GM12864 (cell line): ENCODE measurements around the gene ELK4.

Source experiments
- DNase-seq: peaks from one replicate; pipeline ENCODE4 v3.0.0-alpha.2; 2011; ENCODE audit warnings: low read depth
- H3K4me3 ChIP-seq: 2 replicates; pipeline ENCODE4 v1.5.1; 2011; ENCODE audit warnings: mild to moderate bottlenecking, low read depth, low read length, control low read depth
- CTCF ChIP-seq: IDR thresholded peaks from 2 replicates; pipeline ENCODE4 v1.5.1; 2011; ENCODE audit warnings: low read depth, mild to moderate bottlenecking, moderate library complexity, low read length, control low read depth, inconsistent platforms; ENCODE audit errors: missing control alignments

The ELK4 gene

GRCh38 chr1:205615789-205616188 is 16.0 kb downstream of the ELK4 start:
- no peak for TF ChIP-seq CTCF
- DNase-seq = no peak
- H3K4me3 ChIP-seq = no peak overlapping the region

GRCh38 chr1:205613854-205614412 is 17.9 kb downstream of the ELK4 start:
- DNase-seq = no peak
- TF ChIP-seq CTCF = no peak
- no peak overlapping the region for H3K4me3 ChIP-seq

- no peak overlapping the region for H3K4me3 ChIP-seq
- no peak for TF ChIP-seq CTCF
- DNase-seq = no peak
Observed at GRCh38 chr1:205612556-205612955, 19.3 kb downstream of the ELK4 start.

- no peak for DNase-seq
- no peak overlapping the region for H3K4me3 ChIP-seq
- TF ChIP-seq CTCF = no peak
Observed at GRCh38 chr1:205612104-205612503, 19.7 kb downstream of the ELK4 start.

- DNase-seq = no peak
- no peak for TF ChIP-seq CTCF
- no peak overlapping the region for H3K4me3 ChIP-seq
Observed at GRCh38 chr1:205610901-205611466, 20.8 kb downstream of the ELK4 start.

- TF ChIP-seq CTCF = no peak
- no peak for DNase-seq
- no peak overlapping the region for H3K4me3 ChIP-seq
Observed at GRCh38 chr1:205610036-205610435, 21.8 kb downstream of the ELK4 start.
